ENCODE results near the gene CANT1. TPM values are rescaled to one million over a fixed set of nuclear protein-coding genes. Genes with fewer than 3 reads are reported as not detected.
A peak's percentile ranks its signal among the peaks of the same experiment; 100 is the strongest.

CANT1 gene
- total RNA-seq, 1 experiment from 2014 or later: 86.4 TPM

GRCh38 chr17:79007504-79008381 is 1.8 kb downstream of the CANT1 start:
- H3K36me3 ChIP-seq (ENCODE audit: control insufficient read depth, insufficient read depth, low read length): peaks cover 4% of the 10 kb centered on the region; the same call in 1 of the 2 replicates
- H3K27me3 Mint-ChIP-seq (ENCODE audit: insufficient read depth, unreplicated experiment): no peaks in the 10 kb centered on the region
- no peak for TF ChIP-seq CTCF (IDR thresholded peaks at IDR 0.05; ENCODE audit: insufficient read depth in 1 of 2, low read depth in 1 of 2, low read length in 1 of 2, severe bottlenecking in 1 of 2, unreplicated experiment in 1 of 2)
- BruUV-seq (replicated peaks): no TSS peak
- peak in 1 of 2 experiments; percentile 29 for DNase-seq
- H3K4me3 Mint-ChIP-seq (ENCODE audit: unreplicated experiment): peak overlapping the region; percentile 95
- CTCF ChIA-PET: no interaction called here
- intact Hi-C loops (cut with micrococcal nuclease; ENCODE audit: unreplicated experiment): no loop called here
- peak overlapping the region; percentile 92 for H3K27ac Mint-ChIP-seq (ENCODE audit: unreplicated experiment)
- H3K4me3 ChIP-seq (ENCODE audit: low read depth, low read length): no peak overlapping the region
- peaks cover 16% of the 10 kb centered on the region for H3K36me3 Mint-ChIP-seq (ENCODE audit: insufficient read depth, unreplicated experiment)
- no peaks in the 10 kb centered on the region for H3K27me3 ChIP-seq (replicated peaks; ENCODE audit: control insufficient read depth, insufficient read depth, low read length)
- POLR2A ChIA-PET: no interaction called here
- peaks cover 9% of the 10 kb centered on the region for H3K9me3 Mint-ChIP-seq (ENCODE audit: unreplicated experiment)
- H3K4me1 ChIP-seq: peaks cover 39% of the 10 kb centered on the region
- peaks cover 38% of the 10 kb centered on the region for H3K4me1 Mint-ChIP-seq (ENCODE audit: low read depth, unreplicated experiment)
- H3K9me3 ChIP-seq: no peaks in the 10 kb centered on the region

- POLR2A ChIA-PET: no interaction called here
- Histone ChIP-seq H3K4me3 (ENCODE audit: low read depth, low read length) (no peak overlapping the region), H3K4me1 (peaks cover 37% of the 10 kb centered on the region), H3K36me3 (ENCODE audit: control insufficient read depth, insufficient read depth, low read length) (peaks cover 4% of the 10 kb centered on the region; the same call in 1 of the 2 replicates), H3K27me3 (replicated peaks; ENCODE audit: control insufficient read depth, insufficient read depth, low read length) (no peaks in the 10 kb centered on the region), H3K9me3 (no peaks in the 10 kb centered on the region)
- peaks cover 35% of the 10 kb centered on the region for H3K4me1 Mint-ChIP-seq (ENCODE audit: low read depth, unreplicated experiment)
- peaks cover 1% of the 10 kb centered on the region for H3K9me3 Mint-ChIP-seq (ENCODE audit: unreplicated experiment)
- peak in 1 of 2 experiments; percentile 22 for DNase-seq
- no peak overlapping the region for H3K27ac Mint-ChIP-seq (ENCODE audit: unreplicated experiment)
- H3K36me3 Mint-ChIP-seq (ENCODE audit: insufficient read depth, unreplicated experiment): peaks cover 18% of the 10 kb centered on the region
- CTCF ChIA-PET: no interaction called here
- no peak overlapping the region for H3K4me3 Mint-ChIP-seq (ENCODE audit: unreplicated experiment)
- no peaks in the 10 kb centered on the region for H3K27me3 Mint-ChIP-seq (ENCODE audit: insufficient read depth, unreplicated experiment)
- intact Hi-C loops (cut with micrococcal nuclease; ENCODE audit: unreplicated experiment): no loop called here
- no peak for TF ChIP-seq CTCF (IDR thresholded peaks at IDR 0.05; ENCODE audit: insufficient read depth in 1 of 2, low read depth in 1 of 2, low read length in 1 of 2, severe bottlenecking in 1 of 2, unreplicated experiment in 1 of 2)
- no TSS peak for BruUV-seq (replicated peaks)
Observed at GRCh38 chr17:79006794-79007503, 2.6 kb downstream of the CANT1 start.

- ChIA-PET CTCF (no interaction called here), POLR2A (no interaction called here)
- TF ChIP-seq CTCF (IDR thresholded peaks at IDR 0.05; ENCODE audit: insufficient read depth in 1 of 2, low read depth in 1 of 2, low read length in 1 of 2, severe bottlenecking in 1 of 2, unreplicated experiment in 1 of 2): no peak
- Mint-ChIP-seq H3K36me3 (ENCODE audit: insufficient read depth, unreplicated experiment) (peaks cover 22% of the 10 kb centered on the region), H3K27ac (ENCODE audit: unreplicated experiment) (no peak overlapping the region), H3K4me1 (ENCODE audit: low read depth, unreplicated experiment) (peaks cover 26% of the 10 kb centered on the region), H3K27me3 (ENCODE audit: insufficient read depth, unreplicated experiment) (no peaks in the 10 kb centered on the region), H3K9me3 (ENCODE audit: unreplicated experiment) (no peaks in the 10 kb centered on the region), H3K4me3 (ENCODE audit: unreplicated experiment) (no peak overlapping the region)
- intact Hi-C loops (cut with micrococcal nuclease; ENCODE audit: unreplicated experiment): no loop called here
- DNase-seq: peak in 1 of 2 experiments; percentile 37
- Histone ChIP-seq H3K4me1 (peaks cover 28% of the 10 kb centered on the region), H3K36me3 (ENCODE audit: control insufficient read depth, insufficient read depth, low read length) (peaks cover 4% of the 10 kb centered on the region; the same call in 1 of the 2 replicates), H3K4me3 (ENCODE audit: low read depth, low read length) (no peak overlapping the region), H3K27me3 (replicated peaks; ENCODE audit: control insufficient read depth, insufficient read depth, low read length) (no peaks in the 10 kb centered on the region), H3K9me3 (no peaks in the 10 kb centered on the region)
- BruUV-seq (replicated peaks): no TSS peak
Observed at GRCh38 chr17:79006046-79006445, 3.5 kb downstream of the CANT1 start.
